Upper lobe of left lung (tissue), 6 donors: ENCODE data around the gene SERPINF2. TPM values are rescaled to one million over a fixed set of nuclear protein-coding genes. Genes with fewer than 3 reads are reported as not detected.
A peak's percentile ranks its signal among the peaks of the same experiment; 100 is the strongest.

Experiments used
- ATAC-seq, 2 donors: fragments of 200-7000 bp; cut with Tn5 transposase; one replicate each; pipeline ENCODE4 v1.9.1; 2022; ENCODE audit warnings: mild to moderate bottlenecking in 2 of 2, moderate library complexity in 2 of 2; ENCODE audit not compliant: low FRiP score in 2 of 2
- DNase-seq, 2 donors: peaks; one replicate each; pipeline ENCODE4 v3.0.0-alpha.2; 2019 to 2020
- H3K27ac ChIP-seq, 4 donors: fragments of 200-600 bp; sonication (generic); one replicate each; pipeline ENCODE4 v1.5.1; 2016 to 2019
- H3K27me3 ChIP-seq, 4 donors: fragments of 200-600 bp; sonication (generic); one replicate each; pipeline ENCODE4 v1.5.1; 2017 to 2019
- H3K36me3 ChIP-seq, 4 donors: fragments of 200-600 bp; sonication (generic); one replicate each; pipeline ENCODE4 v1.5.1; 2016 to 2019
- H3K4me1 ChIP-seq, 4 donors: fragments of 200-600 bp; sonication (generic); one replicate each; pipeline ENCODE4 v1.5.1; 2018 to 2019
- H3K4me3 ChIP-seq, 4 donors: fragments of 200-600 bp; sonication (generic); one replicate each; pipeline ENCODE4 v1.5.1; 2017 to 2019; ENCODE audit warnings: mild to moderate bottlenecking in 2 of 4, moderate library complexity in 1 of 4
- H3K9me3 ChIP-seq, 4 donors: fragments of 200-600 bp; sonication (generic); one replicate each; pipeline ENCODE4 v1.5.1; 2018 to 2019
- EP300 ChIP-seq, 4 donors: sonication (generic); formaldehyde crosslinking; IDR thresholded peaks; one replicate each; pipeline ENCODE4 v1.5.1; 2017; ENCODE audit warnings: antibody characterized with exemption in 4 of 4, control low read depth in 2 of 4
- POLR2A ChIP-seq, 4 donors: fragments of 450-650 bp; IDR thresholded peaks; one replicate each; pipeline ENCODE4 v1.5.1; 2016 to 2017; ENCODE audit warnings: antibody characterized with exemption in 4 of 4, mild to moderate bottlenecking in 2 of 4
- POLR2AphosphoS5 ChIP-seq, 2 donors: sonication (generic); formaldehyde crosslinking; IDR thresholded peaks; one replicate each; pipeline ENCODE4 v1.5.1; 2017; ENCODE audit warnings: antibody characterized with exemption in 2 of 2
- WGBS, 2 donors: methylation state at CpG; one replicate each; pipeline ENCODE4 v1.1.5; 2017 to 2018; 5-methylcytosine and 5-hydroxymethylcytosine counted together
- total RNA-seq, 6 donors: library from RNA; depleted of rRNA in 4 of 6; stranded (reverse); fragments of >200 nt in 4 of 6; gene quantifications; one replicate each; pipeline versions ENCODE4 v1.1.0 to v1.2.1, GENCODE V29; 2016 to 2021
- TF ChIP-seq, protein P1 (sequence below), 6 experiments: fragments of 450-650 bp in 4 of 6; fragments of 200-600 bp in 2 of 6; sonication (generic) in 2 of 6; IDR thresholded peaks; one replicate each; pipeline ENCODE4 v1.5.1; 2016 to 2019; ENCODE audit warnings: antibody characterized with exemption in 6 of 6
- donor health status: DM: no; HTN: no; CAD: no; lungs with moderate emphysema.
- donor health status: DM: no; HTN: yes; CAD: no; lungs with severe emphysema.

Gene SERPINF2
- total RNA-seq, 6 donors from 2014 or later = 4.6 to 48.2 (median 24.6) TPM

- 75 to 80% methylated on average over 16 to 17 of the region's 18 CpGs for WGBS, 2 donors
- Histone ChIP-seq H3K9me3 (no peaks in the 10 kb centered on the region), H3K27me3 (no peaks in the 10 kb centered on the region), H3K4me1 (peaks cover 29 to 82% (median 68%) of the 10 kb centered on the region in 4 donors), H3K36me3 (peaks cover 4 to 45% (median 38%) of the 10 kb centered on the region in 4 donors), H3K4me3 (no peak overlapping the region), H3K27ac (no peak overlapping the region)
- TF ChIP-seq POLR2AphosphoS5 (IDR thresholded peaks at IDR 0.05) (no peak), EP300 (IDR thresholded peaks at IDR 0.05) (no peak), POLR2A (IDR thresholded peaks at IDR 0.05) (no peak)
- TF ChIP-seq, protein P1, sequence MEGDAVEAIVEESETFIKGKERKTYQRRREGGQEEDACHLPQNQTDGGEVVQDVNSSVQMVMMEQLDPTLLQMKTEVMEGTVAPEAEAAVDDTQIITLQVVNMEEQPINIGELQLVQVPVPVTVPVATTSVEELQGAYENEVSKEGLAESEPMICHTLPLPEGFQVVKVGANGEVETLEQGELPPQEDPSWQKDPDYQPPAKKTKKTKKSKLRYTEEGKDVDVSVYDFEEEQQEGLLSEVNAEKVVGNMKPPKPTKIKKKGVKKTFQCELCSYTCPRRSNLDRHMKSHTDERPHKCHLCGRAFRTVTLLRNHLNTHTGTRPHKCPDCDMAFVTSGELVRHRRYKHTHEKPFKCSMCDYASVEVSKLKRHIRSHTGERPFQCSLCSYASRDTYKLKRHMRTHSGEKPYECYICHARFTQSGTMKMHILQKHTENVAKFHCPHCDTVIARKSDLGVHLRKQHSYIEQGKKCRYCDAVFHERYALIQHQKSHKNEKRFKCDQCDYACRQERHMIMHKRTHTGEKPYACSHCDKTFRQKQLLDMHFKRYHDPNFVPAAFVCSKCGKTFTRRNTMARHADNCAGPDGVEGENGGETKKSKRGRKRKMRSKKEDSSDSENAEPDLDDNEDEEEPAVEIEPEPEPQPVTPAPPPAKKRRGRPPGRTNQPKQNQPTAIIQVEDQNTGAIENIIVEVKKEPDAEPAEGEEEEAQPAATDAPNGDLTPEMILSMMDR (IDR thresholded peaks at IDR 0.05) = no peak
- ATAC-seq = no peak
- no peak for DNase-seq
Observed at GRCh38 chr17:1726626-1727257, 15.9 kb upstream of the SERPINF2 start.

DNA sequence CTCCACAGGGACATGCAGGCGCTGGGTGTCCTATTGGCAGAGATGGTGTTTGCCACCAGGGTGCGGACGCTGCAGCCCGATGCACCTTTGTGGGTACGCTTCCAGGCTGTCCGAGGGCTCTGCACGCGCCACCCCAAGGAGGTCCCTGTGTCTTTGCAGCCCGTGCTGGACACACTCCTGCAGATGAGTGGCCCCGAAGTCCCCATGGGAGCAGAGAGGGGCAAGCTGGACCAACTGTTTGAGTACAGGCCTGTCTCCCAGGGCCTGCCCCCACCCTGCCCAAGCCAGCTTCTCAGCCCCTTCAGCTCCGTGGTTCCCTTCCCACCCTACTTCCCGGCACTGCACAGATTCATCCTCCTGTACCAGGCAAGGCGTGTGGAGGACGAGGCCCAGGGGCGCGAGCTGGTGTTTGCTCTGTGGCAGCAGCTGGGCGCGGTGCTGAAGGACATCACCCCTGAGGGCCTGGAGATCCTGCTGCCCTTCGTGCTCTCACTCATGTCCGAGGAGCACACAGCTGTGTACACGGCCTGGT, 15.3 kb upstream of the SERPINF2 start:
- Histone ChIP-seq H3K27ac (peak overlapping the region in 1 of 4 donors; percentile 56), H3K4me3 (no peak overlapping the region), H3K4me1 (peaks cover 29 to 82% (median 68%) of the 10 kb centered on the region in 4 donors), H3K9me3 (no peaks in the 10 kb centered on the region), H3K36me3 (peaks cover 4 to 49% (median 42%) of the 10 kb centered on the region in 4 donors), H3K27me3 (no peaks in the 10 kb centered on the region)
- TF ChIP-seq, protein P1 (IDR thresholded peaks at IDR 0.05) = no peak
- TF ChIP-seq EP300 (IDR thresholded peaks at IDR 0.05) (no peak), POLR2A (IDR thresholded peaks at IDR 0.05) (no peak), POLR2AphosphoS5 (IDR thresholded peaks at IDR 0.05) (no peak)
- peak in 1 of 2 donors; percentile 72 for DNase-seq
- WGBS, 2 donors = 84 to 95% methylated on average over 5 to 21 of the region's 21 CpGs
- no peak for ATAC-seq

DNA sequence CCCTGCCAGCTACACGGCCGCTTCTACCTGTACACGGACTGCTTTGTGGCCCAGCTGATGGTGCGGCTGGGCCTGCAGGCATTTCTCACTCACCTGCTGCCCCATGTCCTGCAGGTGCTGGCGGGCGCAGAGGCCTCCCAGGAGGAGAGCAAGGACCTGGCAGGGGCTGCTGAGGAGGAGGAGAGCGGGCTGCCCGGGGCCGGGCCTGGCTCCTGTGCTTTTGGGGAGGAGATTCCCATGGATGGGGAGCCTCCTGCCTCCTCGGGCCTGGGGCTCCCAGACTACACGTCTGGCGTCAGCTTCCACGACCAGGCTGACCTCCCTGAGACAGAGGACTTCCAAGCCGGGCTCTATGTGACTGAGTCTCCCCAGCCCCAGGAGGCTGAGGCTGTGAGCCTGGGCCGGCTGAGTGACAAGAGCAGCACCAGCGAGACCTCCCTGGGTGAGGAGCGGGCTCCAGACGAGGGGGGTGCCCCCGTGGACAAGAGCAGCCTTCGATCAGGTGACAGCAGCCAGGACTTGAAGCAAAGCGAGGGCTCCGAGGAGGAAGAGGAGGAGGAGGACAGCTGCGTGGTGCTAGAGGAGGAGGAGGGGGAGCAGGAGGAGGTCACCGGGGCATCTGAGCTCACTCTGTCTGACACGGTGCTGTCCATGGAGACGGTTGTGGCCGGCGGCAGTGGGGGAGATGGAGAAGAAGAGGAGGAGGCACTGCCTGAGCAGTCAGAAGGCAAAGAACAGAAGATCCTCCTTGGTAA, 14.6 kb upstream of the SERPINF2 start:
- ATAC-seq (no peak), DNase-seq (peak in 1 of 2 donors; percentile 82)
- peaks cover 25 to 78% (median 65%) of the 10 kb centered on the region in 4 donors for H3K4me1 ChIP-seq
- H3K4me3 ChIP-seq = no peak overlapping the region
- H3K36me3 ChIP-seq = peaks cover 8 to 55% (median 49%) of the 10 kb centered on the region in 4 donors
- no peaks in the 10 kb centered on the region for H3K27me3 ChIP-seq
- H3K27ac ChIP-seq = peak overlapping the region in 1 of 4 donors; percentile 56
- WGBS, 2 donors = 90 to 92% methylated on average over 18 to 27 of the region's 28 CpGs
- no peaks in the 10 kb centered on the region for H3K9me3 ChIP-seq
- TF ChIP-seq EP300 (IDR thresholded peaks at IDR 0.05) (no peak), POLR2AphosphoS5 (IDR thresholded peaks at IDR 0.05) (no peak), POLR2A (IDR thresholded peaks at IDR 0.05) (no peak)
- TF ChIP-seq, protein P1 (IDR thresholded peaks at IDR 0.05) = no peak

GRCh38 chr17:1729966-1730325, 12.7 kb upstream of the SERPINF2 start:
- ATAC-seq (peak; percentile 25 to 49), DNase-seq (peak in 1 of 2 donors; percentile 80)
- Histone ChIP-seq H3K36me3 (peaks cover 19 to 70% (median 62%) of the 10 kb centered on the region in 4 donors), H3K4me1 (peaks cover 12 to 60% (median 51%) of the 10 kb centered on the region in 4 donors), H3K27me3 (no peaks in the 10 kb centered on the region), H3K27ac (peak overlapping the region; percentile 58 to 91 (median 80)), H3K4me3 (peak overlapping the region in 2 of 4 donors; percentile 18 to 25), H3K9me3 (no peaks in the 10 kb centered on the region)
- TF ChIP-seq, protein P1 (IDR thresholded peaks at IDR 0.05) = no peak
- TF ChIP-seq EP300 (IDR thresholded peaks at IDR 0.05) (no peak), POLR2A (IDR thresholded peaks at IDR 0.05) (no peak), POLR2AphosphoS5 (IDR thresholded peaks at IDR 0.05) (no peak)
- WGBS, 2 donors = 56 to 67% methylated on average over 9 to 15 of the region's 15 CpGs
